K562 (cell line): ENCODE data around the gene MAL. TPM values are rescaled to one million over a fixed set of nuclear protein-coding genes. Genes with fewer than 3 reads are reported as not detected.
"Not testable (repeated sequence)": the region's sequence is repeated elsewhere in the genome, so short reads cannot be mapped to it uniquely, and the experiment has no call there.

Source experiments
- ATAC-seq: fragments of 200-7000 bp; cut with Tn5 transposase; 3 replicates; pipeline ENCODE4 v1.9.1; 2020; ENCODE audit warnings: moderate library complexity
- BruUV-seq: library from RNA; stranded (reverse); fragments of 400-500 nt; replicated peaks from 2 replicates; lab custom pipeline; 2021; lab: Mats Ljungman, UMichigan
- CTCF ChIA-PET: fragments of 300-600 bp; formaldehyde crosslinking; extraction: SDS; loops from one replicate; lab custom pipeline; 2021; ENCODE audit warnings: low intra/inter-chr PET ratio; lab: Yijun Ruan, JAX
- POLR2A ChIA-PET: fragments of 300-600, 350-650 bp; sonication (Branson Sonifier 250); formaldehyde crosslinking; extraction: SDS; loops from one replicate; lab custom pipeline; 2021; ENCODE audit warnings: antibody characterized with exemption, inconsistent platforms; lab: Yijun Ruan, JAX
- DNase-seq, 4 experiments: peaks; one replicate each; pipeline versions ENCODE4 v3.0.0 to v3.0.0-alpha.2; 2011 to 2018; ENCODE audit warnings: low spot score in 3 of 4, mixed read lengths in 3 of 4; ENCODE audit errors: extremely low read depth in 1 of 4
- FAIRE-seq: peaks from 2 replicates; lab custom pipeline; 2011; peaks lifted over from hg19 to GRCh38; lab: Jason Lieb, UNC
- H2AFZ ChIP-seq: 2 replicates; pipeline ENCODE4 v1.6.0; 2011; ENCODE audit warnings: low read depth, low read length, control low read depth, inconsistent platforms
- H3K27ac ChIP-seq: fragments of 200-600 bp; 3 replicates; pipeline ENCODE4 v1.8.0; 2011; ENCODE audit warnings: low read depth, mild to moderate bottlenecking, control low read depth, inconsistent platforms, low read length, moderate library complexity, mixed read lengths; ENCODE audit errors: extremely low read depth
- H3K27me3 ChIP-seq, 2 experiments: fragments of 300-600 bp in 1 of 2; 2 replicates in 1 of 2; 3 replicates in 1 of 2; pipeline versions ENCODE4 v1.6.0 to v1.8.0; 2011; ENCODE audit warnings: inconsistent platforms in 2 of 2, low read length in 2 of 2, mild to moderate bottlenecking in 1 of 2, mixed read lengths in 1 of 2, moderate library complexity in 1 of 2; ENCODE audit not compliant: control insufficient read depth in 2 of 2, insufficient read depth in 2 of 2
- H3K36me3 ChIP-seq: fragments of 300-600 bp; 3 replicates; pipeline ENCODE4 v1.8.0; 2011; ENCODE audit warnings: mild to moderate bottlenecking, low read length, inconsistent platforms; ENCODE audit not compliant: control insufficient read depth, insufficient read depth
- H3K4me1 ChIP-seq, 2 experiments: fragments of 200-600 bp in 1 of 2; replicated peaks in 1 of 2; 2 replicates in 1 of 2; 3 replicates in 1 of 2; pipeline versions ENCODE4 v1.5.1 to v1.8.0; 2011; ENCODE audit warnings: inconsistent platforms in 2 of 2, low read length in 2 of 2, mild to moderate bottlenecking in 1 of 2, mixed read lengths in 1 of 2, moderate library complexity in 1 of 2; ENCODE audit not compliant: control insufficient read depth in 2 of 2, insufficient read depth in 2 of 2
- H3K4me2 ChIP-seq: 2 replicates; pipeline ENCODE4 v1.6.1; 2011; ENCODE audit warnings: low read length, control low read depth, inconsistent platforms, mixed read lengths; ENCODE audit not compliant: insufficient read depth
- H3K4me3 ChIP-seq: fragments of 200-600 bp; sonication (generic), shearing (Covaris generic); 2 replicates; pipeline ENCODE4 v1.5.1; 2016; ENCODE audit warnings: control low read depth, inconsistent platforms
- H3K79me2 ChIP-seq: fragments of 200-600 bp; 3 replicates; pipeline ENCODE4 v1.8.0; 2011; ENCODE audit warnings: low read length, inconsistent platforms; ENCODE audit not compliant: control insufficient read depth, insufficient read depth
- H3K9ac ChIP-seq, 2 experiments: 2 replicates each; pipeline versions ENCODE4 v1.6.0 to v1.6.1; 2011; ENCODE audit warnings: low read depth in 2 of 2, low read length in 2 of 2, control low read depth in 1 of 2, inconsistent platforms in 1 of 2, mild to moderate bottlenecking in 1 of 2, mixed read lengths in 1 of 2; ENCODE audit not compliant: insufficient read depth in 1 of 2
- H3K9me1 ChIP-seq: one replicate; pipeline ENCODE4 v1.6.0; 2011; ENCODE audit warnings: inconsistent platforms, mild to moderate bottlenecking, low read length, moderate library complexity; ENCODE audit not compliant: control insufficient read depth, insufficient read depth
- H3K9me3 ChIP-seq: replicated peaks from 2 replicates; pipeline ENCODE4 v1.5.1; 2011; ENCODE audit warnings: low read depth, low read length, inconsistent platforms; ENCODE audit not compliant: control insufficient read depth, insufficient read depth
- H4K20me1 ChIP-seq: replicated peaks from 2 replicates; pipeline ENCODE4 v1.6.1; 2011; ENCODE audit warnings: low read length, inconsistent platforms, mixed read lengths; ENCODE audit not compliant: control insufficient read depth, insufficient read depth
- EGR1 ChIP-seq: fragments of 450-650 bp; conservative IDR thresholded peaks from 2 replicates; pipeline ENCODE4 v1.6.1; 2017; ENCODE audit warnings: mild to moderate bottlenecking
- GTF2E2 ChIP-seq: fragments of 200-800 bp; sonication (Bioruptor generic); IDR thresholded peaks from 2 replicates; pipeline ENCODE4 v1.6.1; 2016; ENCODE audit warnings: missing genetic modification characterization, missing compliant biosample characterization
- JUNB ChIP-seq: fragments of 450-650 bp; formaldehyde crosslinking; conservative IDR thresholded peaks from 2 replicates; pipeline ENCODE4 v1.4.0; 2020; ENCODE audit warnings: mild to moderate bottlenecking
- KLF6 ChIP-seq: fragments of 250-450 bp; sonication (Bioruptor Pico); IDR thresholded peaks from 2 replicates; pipeline ENCODE4 v1.4.0; 2020; ENCODE audit warnings: mild to moderate bottlenecking, moderate library complexity, borderline replicate concordance
- MLX ChIP-seq, 2 experiments: fragments of 450-650 bp in 1 of 2; sonication (generic) in 1 of 2; formaldehyde crosslinking; conservative IDR thresholded peaks; 2 replicates each; pipeline versions ENCODE4 v1.4.0 to v1.8.1; 2020 to 2022; ENCODE audit warnings: mild to moderate bottlenecking in 1 of 2, missing genetic modification reagents in 1 of 2
- PHF20 ChIP-seq: fragments of 450-650 bp; IDR thresholded peaks from 2 replicates; pipeline ENCODE4 v1.6.1; 2018; ENCODE audit not compliant: partially characterized antibody
- SAFB2 ChIP-seq: fragments of 200-400 bp; formaldehyde crosslinking; IDR thresholded peaks from 2 replicates; pipeline ENCODE4 v1.6.1; 2018; ENCODE audit warnings: borderline replicate concordance, low read length, low read depth, moderate library complexity; ENCODE audit not compliant: severe bottlenecking
- ZBTB1 ChIP-seq: sonication (generic); formaldehyde crosslinking; IDR thresholded peaks from 2 replicates; pipeline ENCODE4 v1.8.1; 2023; ENCODE audit warnings: missing genetic modification reagents, low read depth, mild to moderate bottlenecking, borderline replicate concordance
- ZBTB33 ChIP-seq: sonication (generic); formaldehyde crosslinking; IDR thresholded peaks from 2 replicates; pipeline ENCODE4 v1.8.1; 2023; ENCODE audit warnings: mild to moderate bottlenecking, missing genetic modification reagents
- ZNF253 ChIP-seq: fragments of 250-450 bp; sonication (Bioruptor Pico); conservative IDR thresholded peaks from 2 replicates; pipeline ENCODE4 v1.6.1; 2021; ENCODE audit warnings: mild to moderate bottlenecking
- WGBS: fragments of 100-300 bp; shearing (Covaris generic); methylation state at CpG from one replicate; pipeline ENCODE4 v1.1.6; 2016; ENCODE audit warnings: low coverage, mixed read lengths; ENCODE audit not compliant: insufficient coverage; ENCODE audit errors: missing lambda C conversion rate; 5-methylcytosine and 5-hydroxymethylcytosine counted together
- in situ Hi-C: fragments of 300-500 bp; cut with MboI; formaldehyde crosslinking; loops from 4 replicates; pipeline ENCODE4 v1.15.0; 2018; ENCODE audit warnings: inconsistent platforms, mixed read lengths
- intact Hi-C: fragments of 100-400 bp; cut with micrococcal nuclease; formaldehyde crosslinking; loops from 2 replicates; pipeline ENCODE4 v1.14.2; 2022
- polyA plus RNA-seq, 8 experiments: library from polyadenylated mRNA; depleted of rRNA in 4 of 8; stranded (reverse) in 5 of 8; unstranded in 3 of 8; fragments of >200 nt; fragmentation: Nextera tagmentation in 2 of 8; fragmentation: Illumina TruSeq in 1 of 8; extraction: Ambion mirVana in 2 of 8; extraction: Trizol in 1 of 8; gene quantifications; 2 replicates each; pipeline versions ENCODE4 v1.2.1 to v1.2.3, GENCODE V29; 2011 to 2014; ENCODE audit warnings: inconsistent platforms in 1 of 8, missing spikeins in 1 of 8
- total RNA-seq, 7 experiments: library from RNA; depleted of rRNA in 6 of 7; stranded (reverse); fragments of >200 nt in 6 of 7; fragmentation: Illumina TruSeq in 2 of 7; extraction: Trizol in 2 of 7; gene quantifications; 2 replicates each; pipeline versions ENCODE4 v1.2.1 to v1.2.3, GENCODE V29; 2011 to 2021; ENCODE audit warnings: low replicate concordance in 1 of 7

The MAL gene
- total and polyA plus RNA-seq, 9 of the 15 experiments (the other 6 are each of a cell fraction or from before 2014, with no cell fraction given), result not detected

DNA sequence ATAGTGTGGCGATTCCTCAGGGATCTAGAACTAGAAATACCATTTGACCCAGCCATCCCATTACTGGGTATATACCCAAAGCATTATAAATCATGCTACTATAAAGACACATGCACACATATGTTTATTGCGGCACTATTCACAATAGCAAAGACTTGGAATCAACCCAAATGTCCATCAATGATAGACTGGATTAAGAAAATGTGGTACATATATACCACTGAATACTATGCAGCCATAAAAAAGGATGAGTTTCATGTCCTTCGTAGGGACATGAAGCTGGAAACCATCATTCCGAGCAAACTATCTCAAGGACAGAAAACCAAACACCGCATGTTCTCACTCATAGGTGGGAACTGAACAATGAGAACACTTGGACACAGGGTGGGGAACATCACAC lies 72.8 kb downstream of the MAL start:
- 93% methylated on average over 4 of the region's 5 CpGs for WGBS
- H3K27me3 ChIP-seq, H3K9me3 ChIP-seq, FAIRE-seq, CTCF ChIA-PET, H3K4me2 ChIP-seq, H2AFZ ChIP-seq, H3K4me3 ChIP-seq, intact Hi-C loops, POLR2A ChIA-PET, H3K9me1 ChIP-seq, BruUV-seq, H3K27ac ChIP-seq, in situ Hi-C loops, ATAC-seq, DNase-seq, H4K20me1 ChIP-seq, H3K4me1 ChIP-seq, H3K9ac ChIP-seq, H3K79me2 ChIP-seq: not testable (repeated sequence)
- peaks cover 49% of the 10 kb centered on the region for H3K36me3 ChIP-seq

DNA sequence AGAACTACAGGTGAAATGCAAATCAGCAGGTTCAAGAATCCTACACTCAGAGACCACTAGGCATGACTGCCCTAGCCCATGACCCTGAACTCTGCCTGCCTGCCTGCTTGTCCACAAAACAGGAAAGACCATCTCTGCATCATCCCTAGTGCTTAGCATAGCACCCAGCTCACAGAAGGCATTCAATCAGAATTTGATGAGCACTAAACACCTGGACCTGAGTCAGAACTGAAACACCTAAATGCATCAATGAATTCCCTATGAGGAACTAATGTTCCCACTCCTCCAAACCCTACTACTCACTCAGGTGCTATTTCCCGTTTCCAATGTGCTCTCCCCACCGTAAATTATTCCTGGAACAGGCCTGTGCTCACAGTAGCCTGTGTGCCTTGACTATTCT lies 74.4 kb downstream of the MAL start:
- Histone ChIP-seq H3K9me3 (no peaks in the 10 kb centered on the region; the same call in 1 of the 2 replicates), H2AFZ (no peak overlapping the region), H3K4me3 (no peak overlapping the region), H3K27me3 (no peaks in the 10 kb centered on the region), H3K4me2 (no peak overlapping the region), H3K27ac (no peak overlapping the region), H3K36me3 (peaks cover 59% of the 10 kb centered on the region), H3K9ac (no peak overlapping the region), H3K9me1 (no peaks in the 10 kb centered on the region), H3K4me1 (no peaks in the 10 kb centered on the region), H3K79me2 (peaks cover 5% of the 10 kb centered on the region; the same call in 1 of the 3 replicates), H4K20me1 (no peaks in the 10 kb centered on the region)
- FAIRE-seq (no peak), ATAC-seq (no peak), DNase-seq (no peak)
- POLR2A ChIA-PET, result no interaction called here
- CTCF ChIA-PET, result no interaction called here
- TF ChIP-seq SAFB2 (no peak), ZBTB33 (no peak), ZNF253 (CRISPR knock-in tag) (no peak), KLF6 (CRISPR knock-in tag) (no peak), PHF20 (no peak), GTF2E2 (tag) (no peak), ZBTB1 (CRISPR knock-in tag) (no peak), EGR1 (no peak), MLX (CRISPR knock-in tag; conservative IDR thresholded peaks at IDR 0.05) (no peak), JUNB (CRISPR knock-in tag) (no peak)
- no TSS peak for BruUV-seq
- 100% methylated on average over 2 of the region's 2 CpGs for WGBS
- in situ Hi-C loops, result no loop called here
- intact Hi-C loops, result no loop called here
